ENCODE data around the gene NUMBL. TPM values are rescaled to one million over a fixed set of nuclear protein-coding genes. Genes with fewer than 3 reads are reported as not detected.

Gene NUMBL
- total and polyA plus RNA-seq, 2 of the 8 experiments (the other 6 are each of a cell fraction or from before 2014, with no cell fraction given) = 13.5 to 24.8 TPM

GRCh38 chr19:40693150-40693788, 2.8 kb upstream of the NUMBL start (continued):
- TF ChIP-seq SUZ12 (IDR thresholded peaks at IDR 0.05; ENCODE audit: low read length) (no peak), TAF7 (optimal IDR thresholded peaks at IDR 0.05; ENCODE audit: borderline replicate concordance, low read depth, low read length) (no peak), CHD7 (IDR thresholded peaks at IDR 0.05; ENCODE audit: insufficient replicate concordance, low read length) (no peak), SRF (IDR thresholded peaks at IDR 0.05; ENCODE audit: low read depth, low read length) (no peak), NRF1 (IDR thresholded peaks at IDR 0.05; ENCODE audit: low read depth, low read length) (no peak), SP4 (IDR thresholded peaks at IDR 0.05; ENCODE audit: low read length) (no peak), KDM4A (IDR thresholded peaks at IDR 0.05; ENCODE audit: low read depth, low read length, severe bottlenecking) (no peak), RNF2 (IDR thresholded peaks at IDR 0.05; ENCODE audit: borderline replicate concordance, low read depth, low read length, missing control alignments, poor library complexity, severe bottlenecking) (no peak), EGR1 (IDR thresholded peaks at IDR 0.05; ENCODE audit: borderline replicate concordance, low read depth, low read length) (no peak)
